Measurements from ENCODE around the gene NSL1. TPM values are rescaled to one million over a fixed set of nuclear protein-coding genes. Genes with fewer than 3 reads are reported as not detected.

The NSL1 gene
- total and polyA plus RNA-seq, 9 of the 15 experiments (the other 6 are each of a cell fraction or from before 2014, with no cell fraction given) = 53.5 to 108 (median 59.1) TPM

GRCh38 chr1:212791676-212792395, at the start of gene NSL1, which contains the start of gene TATDN3 (continued):
- TF ChIP-seq PATZ1 (CRISPR knock-in tag; IDR thresholded peaks at IDR 0.05; ENCODE audit: borderline replicate concordance) = no peak; the same call in 1 of the 2 replicates
- 0 out of 4 replicates have a peak, but pooled peaks of 1 of the 2 experiments have one; percentile 11 for TF ChIP-seq CSDE1 (IDR thresholded peaks at IDR 0.05)
- TF ChIP-seq TBL1XR1 (IDR thresholded peaks at IDR 0.05; ENCODE audit: low read length in 2 of 2) = peak; percentile 60 to 92; a peak in 2 of 4 replicates
- TF ChIP-seq HINFP (tag; conservative IDR thresholded peaks at IDR 0.05; ENCODE audit: low read depth) = no peak
- no peak for TF ChIP-seq MTF1 (CRISPR knock-in tag; IDR thresholded peaks at IDR 0.05; ENCODE audit: borderline replicate concordance)
- 0 out of 2 replicates have a peak, but pooled peaks have one; percentile 75 for TF ChIP-seq HDAC8 (tag; IDR thresholded peaks at IDR 0.05)
- TF ChIP-seq ZBTB8A (IDR thresholded peaks at IDR 0.05; ENCODE audit: partially characterized antibody) = no peak
- TF ChIP-seq PML (IDR thresholded peaks at IDR 0.05; ENCODE audit: low read length) = peak; percentile 92
- TF ChIP-seq MTA2 (IDR thresholded peaks at IDR 0.05; ENCODE audit: low read depth) = peak; percentile 43; the same call in 1 of the 2 replicates
- peak; percentile 89 for TF ChIP-seq ZFX (CRISPR knock-in tag; IDR thresholded peaks at IDR 0.05)
- peak; percentile 81; the same call in 1 of the 2 replicates for TF ChIP-seq THAP7 (CRISPR knock-in tag; IDR thresholded peaks at IDR 0.05)
- TF ChIP-seq E2F8 (IDR thresholded peaks at IDR 0.05; ENCODE audit: low read depth, partially characterized antibody) = peak; percentile 84
- TF ChIP-seq TCFL5 (CRISPR knock-in tag; conservative IDR thresholded peaks at IDR 0.05) = no peak
- TF ChIP-seq USF1 (CRISPR knock-in tag; IDR thresholded peaks at IDR 0.05) = peak; percentile 44
- no peak for TF ChIP-seq ZNF232 (CRISPR knock-in tag; IDR thresholded peaks at IDR 0.05)
- no peak for TF ChIP-seq ZNF23 (CRISPR knock-in tag; IDR thresholded peaks at IDR 0.05)
- TF ChIP-seq ZBTB17 (CRISPR knock-in tag; IDR thresholded peaks at IDR 0.05) = peak; percentile 87

Data from K562 (cell line).